GM23248 (cell line): ENCODE results near the gene MAN1C1.
"Not testable (repeated sequence)": the region's sequence is repeated elsewhere in the genome, so short reads cannot be mapped to it uniquely, and the experiment has no call there.

Source experiments
- EZH2 ChIP-seq: fragments of 200-600 bp; sonication (generic); IDR thresholded peaks from 2 replicates; pipeline ENCODE4 v1.6.1; 2018; ENCODE audit warnings: antibody characterized with exemption, mild to moderate bottlenecking; ENCODE audit not compliant: insufficient read depth, poor library complexity, severe bottlenecking
- EZH2phosphoT487 ChIP-seq: fragments of 200-600 bp; sonication (generic); IDR thresholded peaks from 2 replicates; pipeline ENCODE4 v1.6.1; 2018; ENCODE audit warnings: antibody characterized with exemption, moderate library complexity, mild to moderate bottlenecking, low read depth; ENCODE audit not compliant: insufficient read depth

DNA sequence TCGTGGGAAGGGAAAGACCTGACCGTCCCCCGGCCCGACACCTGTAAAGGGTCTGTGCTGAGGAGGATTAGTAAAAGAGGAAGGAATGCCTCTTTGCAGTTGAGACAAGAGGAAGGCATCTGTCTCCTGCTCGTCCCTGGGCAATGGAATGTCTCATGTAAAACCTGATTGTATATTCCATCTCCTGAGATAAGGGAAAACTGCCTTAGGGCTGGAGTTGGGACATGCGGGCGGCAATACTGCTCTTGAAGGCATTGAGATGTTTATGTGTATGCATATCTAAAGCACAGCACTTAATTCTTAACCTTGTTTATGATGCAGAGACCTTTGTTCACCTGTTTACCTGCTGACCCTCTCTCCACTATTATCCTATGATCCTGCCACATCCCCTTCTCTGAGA, 28.4 kb upstream of the MAN1C1 start:
- not testable (repeated sequence) for TF ChIP-seq EZH2, EZH2phosphoT487
